Mesothelial cell of epicardium (in vitro differentiated cells): ENCODE data around the gene NT5DC2. TPM values are rescaled to one million over a fixed set of nuclear protein-coding genes. Genes with fewer than 3 reads are reported as not detected.

ENCODE experiments used
- DNase-seq, 2 experiments: peaks; one replicate each; pipeline ENCODE4 v3.0.0; 2021; ENCODE audit warnings: low spot score in 2 of 2; ENCODE audit not compliant: unreplicated experiment in 2 of 2
- H3K27ac Mint-ChIP-seq: 2 replicates; pipeline ENCODE4 v1.8.0; 2021; ENCODE audit warnings: mixed read lengths
- H3K27me3 Mint-ChIP-seq: 2 replicates; pipeline ENCODE4 v1.8.0; 2021; ENCODE audit warnings: low read depth, mixed read lengths
- H3K36me3 Mint-ChIP-seq: 2 replicates; pipeline ENCODE4 v1.8.0; 2021; ENCODE audit warnings: mixed read lengths
- H3K4me1 Mint-ChIP-seq: 2 replicates; pipeline ENCODE4 v1.8.0; 2021; ENCODE audit warnings: mixed read lengths
- H3K4me3 Mint-ChIP-seq: 2 replicates; pipeline ENCODE4 v1.8.0; 2021; ENCODE audit warnings: mild to moderate bottlenecking, moderate library complexity, mixed read lengths
- H3K9me3 Mint-ChIP-seq: 2 replicates; pipeline ENCODE4 v1.8.0; 2021; ENCODE audit warnings: mixed read lengths
- total RNA-seq: library from RNA; stranded (reverse); gene quantifications from 3 replicates; pipeline ENCODE4 v1.2.1, GENCODE V29; 2021
- TF ChIP-seq, protein P1 (sequence below): fragments of 200-600 bp; sonication (generic); IDR thresholded peaks from one replicate; pipeline ENCODE4 v1.5.0; 2021; ENCODE audit warnings: antibody characterized with exemption; ENCODE audit not compliant: unreplicated experiment

Gene NT5DC2
- total RNA-seq, 1 donor from 2014 or later: 266 TPM

DNA sequence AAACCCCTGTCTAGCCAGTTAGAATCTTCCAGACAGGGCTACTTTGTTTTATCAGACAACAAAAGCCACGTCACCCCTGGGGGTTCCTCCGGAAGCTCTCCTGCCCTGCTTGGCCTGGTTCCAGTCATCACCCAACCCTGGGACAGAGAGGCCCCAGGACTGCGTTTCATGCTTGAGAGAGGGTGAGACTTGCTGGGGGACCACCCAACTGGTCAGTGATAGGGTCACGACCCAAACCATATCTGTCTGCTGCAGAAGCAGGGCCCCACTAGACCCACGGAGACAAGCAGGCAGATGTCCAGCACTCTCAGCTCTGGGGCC is 1.2 kb downstream of the NT5DC2 start:
- Mint-ChIP-seq H3K4me1 (peaks cover 43% of the 10 kb centered on the region), H3K36me3 (peaks cover 3% of the 10 kb centered on the region), H3K4me3 (peak overlapping the region; percentile 83), H3K27me3 (no peaks in the 10 kb centered on the region), H3K27ac (peak overlapping the region; percentile 67), H3K9me3 (no peaks in the 10 kb centered on the region)
- DNase-seq: peak in 1 of 2 experiments; percentile 41
- TF ChIP-seq, protein P1, sequence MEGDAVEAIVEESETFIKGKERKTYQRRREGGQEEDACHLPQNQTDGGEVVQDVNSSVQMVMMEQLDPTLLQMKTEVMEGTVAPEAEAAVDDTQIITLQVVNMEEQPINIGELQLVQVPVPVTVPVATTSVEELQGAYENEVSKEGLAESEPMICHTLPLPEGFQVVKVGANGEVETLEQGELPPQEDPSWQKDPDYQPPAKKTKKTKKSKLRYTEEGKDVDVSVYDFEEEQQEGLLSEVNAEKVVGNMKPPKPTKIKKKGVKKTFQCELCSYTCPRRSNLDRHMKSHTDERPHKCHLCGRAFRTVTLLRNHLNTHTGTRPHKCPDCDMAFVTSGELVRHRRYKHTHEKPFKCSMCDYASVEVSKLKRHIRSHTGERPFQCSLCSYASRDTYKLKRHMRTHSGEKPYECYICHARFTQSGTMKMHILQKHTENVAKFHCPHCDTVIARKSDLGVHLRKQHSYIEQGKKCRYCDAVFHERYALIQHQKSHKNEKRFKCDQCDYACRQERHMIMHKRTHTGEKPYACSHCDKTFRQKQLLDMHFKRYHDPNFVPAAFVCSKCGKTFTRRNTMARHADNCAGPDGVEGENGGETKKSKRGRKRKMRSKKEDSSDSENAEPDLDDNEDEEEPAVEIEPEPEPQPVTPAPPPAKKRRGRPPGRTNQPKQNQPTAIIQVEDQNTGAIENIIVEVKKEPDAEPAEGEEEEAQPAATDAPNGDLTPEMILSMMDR: no peak

DNA sequence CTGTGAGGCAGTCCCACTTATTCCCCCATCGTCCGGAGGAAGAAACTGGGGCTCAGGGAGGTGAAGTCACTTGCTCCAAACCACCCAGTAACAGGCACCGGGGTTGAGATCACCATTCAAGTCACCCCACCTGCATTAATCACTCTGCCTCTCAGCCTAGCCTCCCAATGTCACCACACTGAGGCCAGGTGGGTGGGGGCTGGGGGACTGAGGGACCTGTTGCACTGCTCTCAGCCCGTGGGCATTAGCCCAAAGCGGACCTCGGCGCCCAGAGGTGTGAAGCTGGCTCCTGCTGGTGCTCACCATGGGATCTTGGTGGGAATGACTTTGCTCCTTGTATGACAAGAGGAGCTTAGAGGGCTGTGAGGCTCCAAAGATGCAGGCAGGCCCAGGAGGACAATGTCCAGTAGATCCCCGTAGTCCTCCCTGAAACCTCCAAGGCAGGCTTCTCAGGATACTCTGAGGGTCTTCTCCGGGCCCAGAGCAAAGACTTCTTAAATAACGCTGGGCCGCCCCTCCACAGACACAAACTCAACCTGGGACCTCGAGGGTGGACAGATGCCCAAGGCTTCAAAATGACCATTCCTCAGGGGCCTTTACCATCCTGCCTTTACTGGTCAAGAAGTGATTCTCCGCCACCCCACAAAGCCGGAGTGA is 1.7 kb downstream of the NT5DC2 start:
- H3K4me3 Mint-ChIP-seq: peak overlapping the region; percentile 83
- TF ChIP-seq, protein P1: no peak
- H3K36me3 Mint-ChIP-seq: peaks cover 3% of the 10 kb centered on the region
- no peaks in the 10 kb centered on the region for H3K9me3 Mint-ChIP-seq
- H3K4me1 Mint-ChIP-seq: peaks cover 39% of the 10 kb centered on the region
- DNase-seq: peak in 1 of 2 experiments; percentile 31
- no peaks in the 10 kb centered on the region for H3K27me3 Mint-ChIP-seq
- peak overlapping the region; percentile 67 for H3K27ac Mint-ChIP-seq

DNA sequence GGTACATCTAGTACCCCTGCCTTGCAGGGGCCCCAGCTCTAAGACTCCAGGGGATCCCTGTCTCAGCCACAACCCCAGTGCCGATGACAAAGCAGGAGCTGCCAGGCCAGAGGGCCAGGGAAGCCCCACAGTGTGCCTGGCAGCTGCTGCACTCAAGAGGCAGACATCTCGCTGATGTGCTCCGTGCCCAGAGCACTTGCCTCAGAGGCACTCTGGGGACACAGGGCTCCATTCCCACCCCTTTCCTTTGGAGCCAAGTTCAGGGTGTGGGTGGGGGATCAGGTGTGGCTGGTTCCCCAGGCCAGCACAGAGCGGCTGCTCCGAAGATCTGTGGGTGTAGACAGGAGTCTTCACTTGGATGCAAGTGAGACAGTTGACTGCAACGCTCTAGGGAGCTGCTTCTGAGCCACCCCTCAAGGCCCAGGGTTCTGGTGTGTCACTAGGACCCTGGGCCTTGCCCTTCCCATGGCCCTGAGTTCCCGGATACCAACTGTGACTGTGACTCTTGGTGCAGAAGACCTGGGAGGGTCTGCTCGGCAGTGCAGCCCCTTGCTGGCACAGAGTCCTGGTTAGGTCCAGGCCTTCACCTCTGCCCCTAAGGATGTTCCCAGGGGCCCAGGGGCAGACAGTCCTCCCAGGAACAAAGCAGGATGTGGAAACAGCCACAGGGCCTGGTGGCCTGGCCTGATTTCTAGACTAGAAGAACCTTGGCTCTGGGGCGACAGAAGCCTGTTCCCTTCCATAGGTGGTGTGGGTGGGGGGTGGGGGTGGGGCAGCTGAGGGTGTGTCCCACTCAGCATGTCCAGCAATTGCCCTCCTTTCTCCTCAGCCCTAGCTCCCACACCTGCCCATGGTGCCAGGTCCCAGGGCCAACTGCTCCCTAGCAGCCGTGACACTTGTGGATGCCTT is 2.5 kb downstream of the NT5DC2 start:
- no peaks in the 10 kb centered on the region for H3K27me3 Mint-ChIP-seq
- peaks cover 3% of the 10 kb centered on the region for H3K36me3 Mint-ChIP-seq
- H3K9me3 Mint-ChIP-seq: no peaks in the 10 kb centered on the region
- TF ChIP-seq, protein P1: no peak
- peak in 1 of 2 experiments; percentile 22 for DNase-seq
- H3K4me3 Mint-ChIP-seq: peak overlapping the region; percentile 13
- peaks cover 40% of the 10 kb centered on the region for H3K4me1 Mint-ChIP-seq
- no peak overlapping the region for H3K27ac Mint-ChIP-seq

DNA sequence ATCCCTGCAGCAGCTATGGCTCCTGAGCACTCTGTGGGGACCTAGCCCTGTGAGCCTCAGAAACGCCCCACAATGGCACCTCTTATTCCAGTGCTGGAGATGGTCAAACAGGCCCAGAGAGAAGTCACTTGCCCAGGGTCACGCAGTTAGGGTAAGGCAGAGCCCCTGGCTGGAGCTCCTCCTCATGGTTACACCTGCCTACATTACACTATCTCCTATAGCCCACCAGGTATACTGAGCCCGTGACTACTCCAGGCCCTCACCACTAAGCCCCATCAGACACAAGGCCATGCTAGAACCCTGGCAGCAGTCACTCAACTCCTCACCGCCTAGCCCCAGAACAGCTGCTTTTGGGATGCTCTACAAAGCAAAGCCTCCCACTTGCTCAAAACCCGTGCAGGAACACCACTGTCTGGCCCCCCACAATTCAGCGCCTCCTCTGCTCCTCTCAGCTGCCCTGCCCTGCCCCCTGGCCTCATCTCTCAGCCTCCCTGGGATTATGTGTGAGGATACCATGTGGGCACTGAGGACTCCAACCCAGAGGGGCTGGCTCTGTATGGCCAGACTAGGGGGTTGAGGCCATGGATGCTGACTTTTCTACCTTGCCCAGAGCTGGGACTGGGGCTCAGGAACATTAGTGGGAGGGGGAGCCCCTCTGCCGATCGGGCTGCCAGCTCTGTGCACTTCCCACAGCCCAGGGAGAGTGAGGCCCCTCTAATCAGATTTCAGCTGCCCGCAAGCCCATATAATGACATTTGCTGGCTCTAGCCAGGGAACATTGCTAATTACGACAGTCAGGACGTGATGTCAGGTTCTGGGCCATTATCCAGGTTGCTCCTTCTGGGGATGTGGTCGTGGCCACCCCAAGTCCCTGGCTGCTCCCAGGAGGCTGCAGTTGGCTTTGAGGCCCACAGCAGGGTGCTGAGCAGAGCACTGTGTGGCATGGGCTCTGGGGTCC is 4.0 kb downstream of the NT5DC2 start:
- H3K9me3 Mint-ChIP-seq: no peaks in the 10 kb centered on the region
- H3K4me3 Mint-ChIP-seq: no peak overlapping the region
- peak overlapping the region; percentile 31 for H3K27ac Mint-ChIP-seq
- H3K36me3 Mint-ChIP-seq: peaks cover 3% of the 10 kb centered on the region
- TF ChIP-seq, protein P1: no peak
- DNase-seq: no peak
- H3K27me3 Mint-ChIP-seq: no peaks in the 10 kb centered on the region
- H3K4me1 Mint-ChIP-seq: peaks cover 37% of the 10 kb centered on the region

DNA sequence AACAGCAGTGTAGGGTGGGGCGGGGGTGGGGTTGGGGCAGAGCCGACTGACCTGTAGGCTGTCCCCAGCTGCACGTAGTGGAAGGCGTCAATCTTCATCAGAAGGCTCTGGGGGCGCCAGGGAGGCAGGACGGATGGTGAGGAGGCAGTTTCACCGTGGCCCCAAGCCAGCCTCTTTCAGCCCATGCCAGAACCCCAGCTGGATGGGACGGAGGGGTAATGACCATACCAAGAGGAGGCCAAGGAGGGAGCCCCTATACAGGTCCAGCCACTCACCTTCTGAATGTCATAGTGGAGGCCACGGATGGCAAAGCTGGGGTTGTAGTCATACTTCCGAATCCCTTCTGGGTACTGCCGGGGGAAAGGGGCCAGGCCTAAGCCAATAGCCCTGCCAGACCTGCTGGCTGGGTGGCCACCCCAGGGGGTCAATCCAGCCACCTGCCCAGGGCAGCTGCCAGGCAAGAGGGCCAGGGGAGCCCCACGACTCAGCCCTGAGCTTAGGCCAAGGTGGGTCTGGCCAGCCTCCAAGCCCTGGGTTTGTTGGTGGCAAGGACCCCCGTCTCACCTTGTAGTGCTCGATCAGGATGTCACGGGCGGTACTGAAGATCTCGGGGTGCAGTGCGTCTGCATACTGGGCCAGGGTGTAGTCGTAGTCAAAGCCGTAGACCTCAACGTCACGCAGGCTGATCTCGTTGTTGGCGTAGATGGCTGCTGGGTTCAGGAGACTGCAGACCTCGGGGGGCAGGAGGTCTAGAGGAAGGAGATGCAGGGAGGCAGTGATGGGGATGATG is 4.9 kb downstream of the NT5DC2 start:
- H3K27ac Mint-ChIP-seq: no peak overlapping the region
- H3K4me1 Mint-ChIP-seq: peaks cover 35% of the 10 kb centered on the region
- DNase-seq: no peak
- peaks cover 10% of the 10 kb centered on the region for H3K36me3 Mint-ChIP-seq
- H3K27me3 Mint-ChIP-seq: no peaks in the 10 kb centered on the region
- TF ChIP-seq, protein P1: no peak
- no peak overlapping the region for H3K4me3 Mint-ChIP-seq
- H3K9me3 Mint-ChIP-seq: no peaks in the 10 kb centered on the region
